ENCODE data around the gene ZNF646. TPM values are rescaled to one million over a fixed set of nuclear protein-coding genes. Genes with fewer than 3 reads are reported as not detected.

The ZNF646 gene
- total and polyA plus RNA-seq, 2 of the 13 experiments (the other 11 are each of a cell fraction or from before 2014, with no cell fraction given), result 3.4 to 10.9 TPM

- no peak for TF ChIP-seq HOXA9 (CRISPR knock-in tag; IDR thresholded peaks at IDR 0.05; ENCODE audit: borderline replicate concordance)
- TF ChIP-seq ZFP36L2 (CRISPR knock-in tag; IDR thresholded peaks at IDR 0.05), result no peak
- TF ChIP-seq ZNF331 (CRISPR knock-in tag; IDR thresholded peaks at IDR 0.05), result 0 out of 2 replicates have a peak, but pooled peaks have one; percentile 21
- TF ChIP-seq KAT7 (CRISPR knock-in tag; IDR thresholded peaks at IDR 0.05; ENCODE audit: borderline replicate concordance), result no peak; the same call in 1 of the 2 replicates
- no peak for TF ChIP-seq ZFP82 (CRISPR knock-in tag; IDR thresholded peaks at IDR 0.05; ENCODE audit: borderline replicate concordance)
- TF ChIP-seq HNF4G (IDR thresholded peaks at IDR 0.05; ENCODE audit: borderline replicate concordance, low read depth, low read length), result peak; percentile 61
- TF ChIP-seq HNF4G (CRISPR knock-in tag; IDR thresholded peaks at IDR 0.05; ENCODE audit: borderline replicate concordance, low read depth), result 0 out of 2 replicates have a peak, but pooled peaks have one; percentile 24
- TF ChIP-seq ZNF513 (CRISPR knock-in tag; conservative IDR thresholded peaks at IDR 0.05), result no peak
- no peak for TF ChIP-seq MED8 (CRISPR knock-in tag; IDR thresholded peaks at IDR 0.05; ENCODE audit: insufficient replicate concordance)
- no peak for TF ChIP-seq CREB1 (IDR thresholded peaks at IDR 0.05)
- TF ChIP-seq CREB1 (CRISPR knock-in tag; IDR thresholded peaks at IDR 0.05), result no peak
- TF ChIP-seq FOSL1 (CRISPR knock-in tag; IDR thresholded peaks at IDR 0.05; ENCODE audit: borderline replicate concordance), result no peak
- no peak for TF ChIP-seq MEIS1 (CRISPR knock-in tag; IDR thresholded peaks at IDR 0.05; ENCODE audit: borderline replicate concordance)
- no peak for TF ChIP-seq NCOA1 (CRISPR knock-in tag; IDR thresholded peaks at IDR 0.05)
- TF ChIP-seq MYC (CRISPR knock-in tag; IDR thresholded peaks at IDR 0.05; ENCODE audit: borderline replicate concordance), result peak; percentile 64
- no peak for TF ChIP-seq ZNF883 (CRISPR knock-in tag; IDR thresholded peaks at IDR 0.05; ENCODE audit: not compliant biosample characterization)
- TF ChIP-seq NFAT5 (CRISPR knock-in tag; IDR thresholded peaks at IDR 0.05), result no peak
- no peak for TF ChIP-seq TSC22D2 (CRISPR knock-in tag; IDR thresholded peaks at IDR 0.05; ENCODE audit: borderline replicate concordance)
- TF ChIP-seq ZNF136 (CRISPR knock-in tag; IDR thresholded peaks at IDR 0.05; ENCODE audit: low read depth), result no peak
These were observed 19.0 kb downstream of the ZNF646 start (continued) for GRCh38 chr16:31093132-31093703.
